Spleen (tissue), 7 donors: ENCODE data around the gene TMEM135.

ENCODE experiments used
- POLR2AphosphoS5 ChIP-seq, 3 donors: sonication (generic); formaldehyde crosslinking; IDR thresholded peaks; one replicate each; pipeline ENCODE4 v1.5.1; 2017; ENCODE audit warnings: antibody characterized with exemption in 3 of 3
- TF ChIP-seq, protein P1 (sequence below), 11 experiments: fragments of 200-600 bp in 7 of 11; fragments of 450-650 bp in 4 of 11; sonication (generic) in 4 of 11; IDR thresholded peaks in 8 of 11; conservative IDR thresholded peaks in 3 of 11; 1 replicate in 7 of 11; 2 replicates in 4 of 11; pipeline versions ENCODE4 v1.4.0 to v1.8.0; 2016 to 2021; ENCODE audit warnings: antibody characterized with exemption in 11 of 11, inconsistent platforms in 4 of 11, mild to moderate bottlenecking in 1 of 11
- donor health status: DM: no; HTN: no; CAD: no; lungs with moderate emphysema.
- donor health status: DM: no; HTN: no; CAD: no.
- donor health status: DM: no; HTN: no; CAD: no.

DNA sequence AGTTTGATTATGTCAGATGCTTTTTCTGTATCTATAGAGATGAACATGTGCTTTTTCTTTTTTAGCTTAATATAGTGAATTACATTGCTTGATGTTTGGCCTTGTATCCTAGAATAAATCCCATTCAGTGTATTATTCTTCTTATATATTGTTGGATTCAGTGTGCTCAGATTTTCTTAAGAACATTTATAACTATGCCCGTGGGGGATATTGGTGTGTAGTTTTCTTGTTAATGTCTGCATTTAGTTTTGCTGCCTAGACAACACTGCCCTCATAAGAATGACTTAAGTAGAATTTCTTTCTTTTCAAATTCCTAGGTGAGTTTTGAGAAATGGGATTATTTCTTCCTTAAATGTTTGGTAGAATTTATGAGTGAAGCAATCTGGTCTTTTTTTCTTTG, 98.5 kb downstream of the TMEM135 start:
- TF ChIP-seq, protein P1, sequence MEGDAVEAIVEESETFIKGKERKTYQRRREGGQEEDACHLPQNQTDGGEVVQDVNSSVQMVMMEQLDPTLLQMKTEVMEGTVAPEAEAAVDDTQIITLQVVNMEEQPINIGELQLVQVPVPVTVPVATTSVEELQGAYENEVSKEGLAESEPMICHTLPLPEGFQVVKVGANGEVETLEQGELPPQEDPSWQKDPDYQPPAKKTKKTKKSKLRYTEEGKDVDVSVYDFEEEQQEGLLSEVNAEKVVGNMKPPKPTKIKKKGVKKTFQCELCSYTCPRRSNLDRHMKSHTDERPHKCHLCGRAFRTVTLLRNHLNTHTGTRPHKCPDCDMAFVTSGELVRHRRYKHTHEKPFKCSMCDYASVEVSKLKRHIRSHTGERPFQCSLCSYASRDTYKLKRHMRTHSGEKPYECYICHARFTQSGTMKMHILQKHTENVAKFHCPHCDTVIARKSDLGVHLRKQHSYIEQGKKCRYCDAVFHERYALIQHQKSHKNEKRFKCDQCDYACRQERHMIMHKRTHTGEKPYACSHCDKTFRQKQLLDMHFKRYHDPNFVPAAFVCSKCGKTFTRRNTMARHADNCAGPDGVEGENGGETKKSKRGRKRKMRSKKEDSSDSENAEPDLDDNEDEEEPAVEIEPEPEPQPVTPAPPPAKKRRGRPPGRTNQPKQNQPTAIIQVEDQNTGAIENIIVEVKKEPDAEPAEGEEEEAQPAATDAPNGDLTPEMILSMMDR (IDR thresholded peaks at IDR 0.05 in 8 of 11, conservative IDR thresholded peaks at IDR 0.05 in 3 of 11): no peak
- TF ChIP-seq POLR2AphosphoS5 (IDR thresholded peaks at IDR 0.05): no peak
